Pulmonary artery endothelial cell (primary cell): ENCODE results near the gene STK39. TPM values are rescaled to one million over a fixed set of nuclear protein-coding genes. Genes with fewer than 3 reads are reported as not detected.

ENCODE experiments used
- DNase-seq: peaks from one replicate; pipeline ENCODE4 v3.0.0-alpha.2; 2011; ENCODE audit warnings: low read depth, low spot score
- total RNA-seq: library from RNA; depleted of rRNA; stranded (reverse); fragments of >200 nt; gene quantifications from 2 replicates; pipeline ENCODE4 v1.2.3, GENCODE V29; 2014

Gene STK39
- total RNA-seq, 1 donor from 2014 or later, result 5.1 TPM

DNA sequence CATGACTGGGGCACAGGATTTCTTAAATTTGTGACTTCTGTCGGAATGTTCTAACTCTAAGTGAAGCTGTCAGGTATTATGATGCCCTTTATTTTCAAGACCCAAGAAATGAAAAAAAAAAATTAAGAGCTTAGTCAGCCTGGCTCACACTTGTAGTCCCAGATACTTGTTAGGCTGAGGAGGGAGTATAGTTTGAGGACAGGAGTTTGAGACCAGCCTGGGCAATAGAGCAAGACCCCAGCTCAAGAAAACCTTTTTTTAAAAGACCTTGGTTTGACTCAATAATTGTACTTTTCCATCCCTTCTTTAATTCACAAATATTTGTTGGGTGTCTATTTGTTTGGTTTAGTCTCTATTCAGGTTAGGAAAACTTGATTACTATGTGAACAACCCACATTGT is 310.0 kb downstream of the STK39 start:
- no peak for DNase-seq

DNA sequence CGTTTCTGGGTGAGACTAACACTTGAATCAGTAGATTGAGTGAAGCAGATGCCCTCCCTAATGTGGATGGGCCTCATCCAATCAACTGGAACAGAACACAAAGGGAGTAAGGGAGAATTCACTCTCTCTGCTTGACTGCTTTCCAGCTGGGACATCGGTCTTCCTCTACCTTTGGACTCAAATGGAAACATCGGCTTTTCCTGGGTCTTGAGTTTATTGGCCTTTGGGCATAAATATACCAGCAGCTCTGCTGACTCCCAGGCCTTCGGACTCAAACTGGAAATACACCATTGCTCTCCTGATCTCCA is 311.6 kb downstream of the STK39 start:
- no peak for DNase-seq

DNA sequence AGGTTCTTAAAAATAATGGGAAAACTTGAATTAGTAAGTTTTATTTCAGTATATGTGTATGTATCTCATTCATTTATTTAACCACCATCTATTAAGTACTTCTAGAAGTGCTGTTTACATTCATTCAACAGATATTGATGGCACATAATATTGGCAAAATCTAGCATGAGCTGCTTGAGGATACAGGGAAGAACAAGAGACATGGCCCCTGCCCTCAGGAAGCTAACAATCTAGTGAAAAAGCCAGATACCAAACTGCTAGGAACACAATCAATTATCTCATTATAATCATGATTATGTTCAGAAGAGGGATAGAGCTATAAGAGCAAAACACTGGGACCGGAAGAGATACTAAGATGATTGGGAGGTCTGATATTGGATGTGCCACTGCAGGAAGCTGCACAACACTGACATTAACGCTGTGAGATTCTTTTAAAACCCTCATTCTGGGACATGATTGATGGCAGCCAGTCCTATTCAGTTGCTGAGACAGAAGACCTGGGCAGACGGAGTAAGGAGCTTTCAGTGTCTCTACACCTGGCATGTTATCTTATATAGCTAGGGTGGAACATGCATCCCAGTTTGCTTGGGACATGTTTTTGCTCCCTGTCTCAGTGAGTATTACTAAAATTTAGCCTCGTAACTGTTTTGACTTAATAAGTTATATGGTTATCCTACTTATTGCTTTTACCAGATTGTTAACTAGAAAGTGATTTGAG is 314.1 kb downstream of the STK39 start:
- no peak for DNase-seq

DNA sequence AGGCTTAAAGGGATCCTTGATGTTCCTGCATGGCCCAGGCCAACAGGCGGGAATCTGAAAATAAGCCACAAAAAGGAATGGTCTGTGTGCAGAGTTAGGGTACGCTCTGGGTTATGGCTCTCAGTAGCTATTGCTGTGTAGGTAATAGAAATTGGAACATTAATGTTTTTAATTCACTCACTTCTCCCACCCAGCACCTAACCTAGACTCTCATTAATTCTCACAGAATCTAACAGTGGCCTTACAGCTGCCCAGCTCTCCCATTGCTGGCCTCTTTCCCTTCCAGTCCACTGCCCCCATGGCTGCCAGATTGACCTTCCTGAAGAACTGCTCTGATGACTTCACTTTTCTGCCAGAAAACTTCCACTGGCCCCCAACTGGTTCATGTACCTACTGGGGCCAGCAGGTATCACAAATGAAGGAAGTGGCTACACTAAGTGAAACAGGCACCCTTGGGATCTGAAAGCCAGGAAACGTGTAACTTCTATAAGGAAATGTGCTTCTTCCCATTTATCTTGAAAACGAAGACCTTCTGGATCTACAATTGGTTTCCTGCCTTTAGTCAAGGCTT is 315.2 kb downstream of the STK39 start:
- no peak for DNase-seq

DNA sequence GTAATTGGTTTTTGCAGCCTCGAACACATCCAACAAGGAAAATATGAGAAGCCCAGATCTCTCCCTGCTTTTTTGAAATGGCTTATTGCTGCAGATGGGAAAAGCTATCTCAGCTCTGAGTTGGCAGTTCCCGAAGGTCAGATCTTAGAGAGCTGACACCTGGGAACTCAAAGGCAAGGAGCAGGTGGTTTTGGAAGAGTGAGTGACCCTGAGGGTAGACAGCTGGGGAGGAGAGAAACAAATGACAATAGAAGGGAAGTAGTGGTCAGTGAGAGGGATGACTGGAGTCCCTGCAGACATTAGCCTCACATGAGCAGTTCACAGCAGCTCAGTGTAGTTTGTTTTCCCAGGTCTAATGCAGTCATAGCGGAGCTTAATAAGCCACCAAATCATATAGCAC is 317.9 kb downstream of the STK39 start:
- DNase-seq, result no peak

DNA sequence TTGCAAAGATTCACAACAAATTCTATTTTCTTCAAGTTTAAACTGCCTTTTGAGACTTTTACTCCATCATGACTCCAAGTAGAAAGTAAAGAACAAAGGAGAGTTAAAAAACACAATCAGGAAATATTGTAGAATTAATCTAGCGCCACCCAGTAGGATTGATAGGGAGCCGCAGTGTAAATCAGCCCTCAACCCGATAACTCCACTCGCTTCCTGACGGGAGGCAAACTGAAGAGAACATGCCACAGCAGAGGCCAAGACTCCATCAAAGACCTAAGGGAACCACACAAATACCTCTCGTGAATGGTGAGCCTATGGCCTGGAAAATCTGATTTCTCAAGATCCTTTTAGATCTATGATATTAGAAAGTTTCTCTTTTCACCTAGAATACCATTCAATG is 319.0 kb downstream of the STK39 start:
- DNase-seq, result no peak

DNA sequence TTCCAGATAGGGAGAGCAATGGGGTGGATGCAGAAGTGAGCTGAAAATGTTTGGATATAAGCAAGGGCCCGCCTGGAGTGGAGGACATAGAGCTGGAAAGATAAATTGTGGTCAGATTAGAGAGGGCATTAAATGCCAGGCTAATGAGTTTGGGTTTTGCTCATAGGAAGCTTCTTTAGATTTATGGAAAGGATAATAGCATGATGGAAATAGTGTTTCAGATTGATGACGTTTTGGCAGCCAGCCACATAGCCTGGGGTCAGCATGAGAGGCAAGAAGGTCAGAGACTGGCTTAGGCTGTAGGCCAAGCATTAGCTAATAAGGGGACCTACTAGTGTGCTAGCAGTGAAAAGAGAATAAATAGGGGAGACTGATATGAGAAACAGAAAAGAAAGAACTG is 321.6 kb downstream of the STK39 start:
- DNase-seq, result no peak

DNA sequence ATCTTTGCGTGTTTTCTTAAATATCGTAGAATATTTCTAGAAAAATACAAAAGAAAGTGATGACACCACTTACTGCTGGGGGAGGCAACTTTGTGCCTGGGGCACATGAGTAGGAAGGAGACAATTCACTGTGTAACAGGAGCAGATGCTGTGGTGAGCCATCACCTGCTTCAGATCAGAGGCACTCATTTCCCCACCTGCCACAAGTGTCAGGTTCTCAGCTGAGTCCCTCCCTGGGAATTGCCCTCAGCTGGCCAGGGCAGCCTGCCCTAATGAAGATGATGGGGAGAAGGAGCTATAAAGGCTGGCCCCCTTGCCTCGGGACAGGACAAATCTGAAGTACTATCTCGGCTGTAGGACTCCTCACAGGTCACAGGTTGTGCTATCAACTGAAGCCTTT is 322.8 kb downstream of the STK39 start:
- no peak for DNase-seq

DNA sequence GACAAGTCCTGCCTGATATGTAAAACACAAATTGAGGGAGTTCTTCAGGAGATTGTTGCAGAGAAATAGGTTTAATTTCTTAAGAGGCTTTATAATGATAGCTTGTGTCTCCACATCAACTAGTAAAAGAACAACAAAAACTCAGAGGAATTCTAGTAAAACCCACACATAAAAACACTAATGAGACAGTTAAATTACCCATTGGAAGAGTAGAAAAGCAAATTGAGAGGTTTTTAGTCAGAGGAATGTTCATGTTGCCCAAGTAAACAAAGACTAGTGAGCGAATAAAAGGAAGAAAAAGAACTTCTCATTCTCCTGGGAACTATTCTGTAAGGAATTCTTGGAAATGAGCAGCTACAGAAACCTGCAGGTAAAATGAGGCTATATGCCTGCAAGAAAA is 330.6 kb downstream of the STK39 start:
- no peak for DNase-seq

DNA sequence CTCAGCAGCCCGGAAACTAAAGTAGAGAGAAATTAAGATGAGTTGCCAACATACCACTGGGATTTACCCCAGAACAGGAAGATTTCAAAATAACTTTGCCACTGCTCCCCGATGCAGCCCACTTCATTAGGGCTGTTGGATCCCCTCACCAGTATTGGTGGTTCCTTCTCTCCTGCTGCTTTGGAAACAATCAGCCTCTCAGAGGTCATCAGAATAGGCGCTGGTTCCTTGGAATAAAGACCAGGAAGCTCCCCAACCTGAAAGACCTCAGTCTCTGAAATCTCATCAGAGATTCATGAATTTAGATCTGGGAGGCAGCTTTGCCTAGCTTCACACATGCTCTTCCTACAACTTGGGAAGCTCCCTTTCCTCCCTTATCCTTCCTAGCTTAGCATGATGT is 332.4 kb downstream of the STK39 start:
- DNase-seq, result no peak

DNA sequence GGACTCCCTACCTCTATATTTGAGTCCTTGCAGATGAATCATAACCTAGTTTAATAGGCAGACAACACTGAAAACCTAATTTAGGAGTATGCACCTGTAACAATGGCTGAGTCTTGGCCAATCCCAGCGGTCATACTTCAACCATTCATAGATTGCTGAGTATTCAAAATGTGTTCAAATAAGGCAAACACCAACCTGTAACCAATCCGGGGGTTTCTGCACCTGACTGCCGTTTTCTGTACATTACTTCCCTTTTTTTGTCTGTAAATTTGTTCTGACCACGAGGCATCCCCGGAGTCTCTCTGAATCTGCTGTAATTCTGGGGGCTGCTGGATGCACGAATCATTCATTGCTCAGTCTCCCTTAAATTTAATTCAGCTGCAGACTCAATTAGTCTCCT is 338.6 kb downstream of the STK39 start:
- no peak for DNase-seq

DNA sequence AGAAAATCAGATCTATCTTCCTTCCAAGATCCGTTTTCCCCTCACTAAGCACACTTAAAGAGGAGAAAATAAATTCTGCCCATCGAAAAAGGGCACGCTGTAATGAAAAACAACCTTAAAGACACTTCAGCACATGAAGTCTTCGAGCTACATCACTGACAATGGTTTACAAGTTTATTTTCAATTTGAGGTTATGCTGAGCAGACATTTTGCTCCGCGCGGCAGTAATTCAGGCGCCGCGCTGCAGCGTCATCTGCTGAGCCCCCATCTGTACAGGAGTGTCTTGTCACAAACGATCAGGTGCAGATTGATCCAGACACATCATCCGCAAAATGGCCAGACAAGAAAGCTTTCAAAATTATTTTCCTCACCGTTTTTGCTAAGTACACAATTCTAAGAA is 341.7 kb downstream of the STK39 start:
- DNase-seq, result no peak

Other genes starting within 250 kb of the STK39 start
- gene CERS6, start 208.7 kb upstream of the STK39 start, total RNA-seq, result 8.0 and 12.0 TPM in 2 replicates